GM23338 (cell line): ENCODE data around the gene ZBTB45. TPM values are rescaled to one million over a fixed set of nuclear protein-coding genes. Genes with fewer than 3 reads are reported as not detected.
A peak's percentile ranks its signal among the peaks of the same experiment; 100 is the strongest.

Source experiments
- ATAC-seq: fragments of 200-7000 bp; cut with Tn5 transposase; 3 replicates; pipeline ENCODE4 v1.9.1; 2020
- DNase-seq: peaks from one replicate; pipeline ENCODE4 v3.0.0-alpha.2; 2015; ENCODE audit warnings: low spot score
- H2AFZ ChIP-seq: fragments of 200-600 bp; sonication (generic); 2 replicates; pipeline ENCODE4 v1.8.0; 2016; ENCODE audit warnings: antibody characterized with exemption, mild to moderate bottlenecking, moderate library complexity
- H3F3A ChIP-seq: fragments of 200-600 bp; sonication (generic); replicated peaks from 2 replicates; pipeline ENCODE4 v1.8.0; 2017; ENCODE audit warnings: antibody characterized with exemption, mixed run types, low read depth
- H3K27ac ChIP-seq: fragments of 200-600 bp; sonication (generic); 2 replicates; pipeline ENCODE4 v1.6.1; 2016; ENCODE audit warnings: low read depth
- H3K27me3 ChIP-seq: fragments of 200-600 bp; sonication (generic); 2 replicates; pipeline ENCODE4 v1.8.0; 2016; ENCODE audit warnings: mild to moderate bottlenecking, mixed run types, moderate library complexity; ENCODE audit not compliant: insufficient read depth
- H3K36me3 ChIP-seq: fragments of 200-600 bp; sonication (generic); 2 replicates; pipeline ENCODE4 v1.8.0; 2016; ENCODE audit warnings: mild to moderate bottlenecking; ENCODE audit not compliant: insufficient read depth
- H3K4me1 ChIP-seq: fragments of 200-600 bp; sonication (generic); 2 replicates; pipeline ENCODE4 v1.8.0; 2016; ENCODE audit warnings: mild to moderate bottlenecking, moderate library complexity; ENCODE audit not compliant: insufficient read depth
- H3K4me2 ChIP-seq: fragments of 200-600 bp; sonication (generic); 2 replicates; pipeline ENCODE4 v1.7.1; 2017; ENCODE audit warnings: mixed run types
- H3K4me3 ChIP-seq: fragments of 200-600 bp; sonication (generic); 2 replicates; pipeline ENCODE4 v1.6.1; 2016; ENCODE audit warnings: mixed run types
- H3K79me2 ChIP-seq: fragments of 200-600 bp; sonication (generic); replicated peaks from 2 replicates; pipeline ENCODE4 v1.8.0; 2017; ENCODE audit warnings: mild to moderate bottlenecking; ENCODE audit not compliant: insufficient read depth
- H3K9me2 ChIP-seq: fragments of 200-600 bp; sonication (generic); 2 replicates; pipeline ENCODE4 v1.8.0; 2017; ENCODE audit not compliant: insufficient read depth
- H4K20me1 ChIP-seq: fragments of 200-600 bp; sonication (generic); replicated peaks from 2 replicates; pipeline ENCODE4 v1.8.0; 2017; ENCODE audit warnings: mild to moderate bottlenecking; ENCODE audit not compliant: insufficient read depth
- H3K27ac Mint-ChIP-seq: 2 replicates; pipeline ENCODE4 v1.8.0; 2020; ENCODE audit warnings: inconsistent platforms, mild to moderate bottlenecking, moderate library complexity, mixed read lengths
- H3K27me3 Mint-ChIP-seq: 3 replicates; pipeline ENCODE4 v1.8.0; 2022; ENCODE audit warnings: low read depth, mild to moderate bottlenecking, moderate library complexity, mixed read lengths, inconsistent platforms; ENCODE audit not compliant: insufficient read depth, poor library complexity
- H3K36me3 Mint-ChIP-seq: 3 replicates; pipeline ENCODE4 v1.8.0; 2021; ENCODE audit warnings: low read depth, mild to moderate bottlenecking, inconsistent platforms, moderate library complexity, mixed read lengths
- H3K4me1 Mint-ChIP-seq: 3 replicates; pipeline ENCODE4 v1.8.0; 2020; ENCODE audit warnings: mild to moderate bottlenecking, inconsistent platforms, mixed read lengths
- H3K4me3 Mint-ChIP-seq: 3 replicates; pipeline ENCODE4 v1.8.0; 2021; ENCODE audit warnings: moderate library complexity, mild to moderate bottlenecking, inconsistent platforms, mixed read lengths
- H3K9me3 Mint-ChIP-seq: 3 replicates; pipeline ENCODE4 v1.8.0; 2020; ENCODE audit warnings: moderate library complexity, mild to moderate bottlenecking, inconsistent platforms, mixed read lengths
- CREB1 ChIP-seq: fragments of 250-450 bp; sonication (Bioruptor Pico); IDR thresholded peaks from 2 replicates; pipeline ENCODE4 v1.5.0; 2020; ENCODE audit warnings: low read depth, mild to moderate bottlenecking, moderate library complexity
- EZH2 ChIP-seq: fragments of 200-600 bp; sonication (generic); IDR thresholded peaks from one replicate; pipeline ENCODE4 v1.8.0; 2017; ENCODE audit warnings: antibody characterized with exemption, mild to moderate bottlenecking, low read depth; ENCODE audit not compliant: unreplicated experiment
- EZH2phosphoT487 ChIP-seq: fragments of 200-600 bp; sonication (generic); IDR thresholded peaks from one replicate; pipeline ENCODE4 v1.8.1; 2018; ENCODE audit warnings: antibody characterized with exemption; ENCODE audit not compliant: unreplicated experiment
- JUNB ChIP-seq: IDR thresholded peaks from one replicate; pipeline ENCODE4 v1.6.1; 2016; ENCODE audit warnings: antibody characterized with exemption; ENCODE audit not compliant: unreplicated experiment
- NANOG ChIP-seq: IDR thresholded peaks from 2 replicates; pipeline ENCODE4 v1.6.1; 2016; ENCODE audit warnings: antibody characterized with exemption, borderline replicate concordance
- POLR2AphosphoS5 ChIP-seq: IDR thresholded peaks from 2 replicates; pipeline ENCODE4 v1.6.1; 2016; ENCODE audit warnings: antibody characterized with exemption, low read depth
- STAT1 ChIP-seq: IDR thresholded peaks from one replicate; pipeline ENCODE4 v1.6.1; 2016; ENCODE audit warnings: antibody characterized with exemption; ENCODE audit not compliant: unreplicated experiment
- ZNF114 ChIP-seq: fragments of 250-450 bp; sonication (Bioruptor Pico); IDR thresholded peaks from 2 replicates; pipeline ENCODE4 v1.5.0; 2020; ENCODE audit warnings: mild to moderate bottlenecking, moderate library complexity
- ZNF331 ChIP-seq: fragments of 250-450 bp; sonication (Bioruptor Pico); IDR thresholded peaks from 2 replicates; pipeline ENCODE4 v1.5.0; 2020; ENCODE audit warnings: low read depth, mild to moderate bottlenecking, moderate library complexity
- polyA plus RNA-seq: library from polyadenylated mRNA; unstranded; fragments of >200 nt; fragmentation: Nextera tagmentation; extraction: Ambion mirVana; gene quantifications from 2 replicates; pipeline ENCODE4 v1.2.1, GENCODE V29; 2016
- total RNA-seq: library from RNA; depleted of rRNA; stranded (reverse); fragments of >200 nt; shearing (Covaris generic); gene quantifications from 2 replicates; pipeline ENCODE4 v1.2.3, GENCODE V29; 2014
- TF ChIP-seq, protein P1 (sequence below), 2 experiments: fragments of 200-600 bp in 1 of 2; sonication (generic) in 1 of 2; conservative IDR thresholded peaks; 2 replicates each; pipeline versions ENCODE4 v1.5.1 to v1.6.1; 2016 to 2017; ENCODE audit warnings: antibody characterized with exemption in 2 of 2, low read depth in 2 of 2, mild to moderate bottlenecking in 2 of 2, moderate library complexity in 1 of 2
- TF ChIP-seq, protein P2 (sequence below): IDR thresholded peaks from one replicate; pipeline ENCODE4 v1.6.1; 2018; ENCODE audit warnings: antibody characterized with exemption; ENCODE audit not compliant: unreplicated experiment
- TF ChIP-seq, protein P3 (sequence below): fragments of 250-450 bp; sonication (Bioruptor Pico); IDR thresholded peaks from 2 replicates; pipeline ENCODE4 v1.5.0; 2020; ENCODE audit warnings: mild to moderate bottlenecking, moderate library complexity
- TF ChIP-seq, protein P4 (sequence below): IDR thresholded peaks from 2 replicates; pipeline ENCODE4 v1.6.1; 2016; ENCODE audit warnings: antibody characterized with exemption

ZBTB45 gene
- total and polyA plus RNA-seq, 2 experiments from 2014 or later, result 9.5 to 10.4 TPM

DNA sequence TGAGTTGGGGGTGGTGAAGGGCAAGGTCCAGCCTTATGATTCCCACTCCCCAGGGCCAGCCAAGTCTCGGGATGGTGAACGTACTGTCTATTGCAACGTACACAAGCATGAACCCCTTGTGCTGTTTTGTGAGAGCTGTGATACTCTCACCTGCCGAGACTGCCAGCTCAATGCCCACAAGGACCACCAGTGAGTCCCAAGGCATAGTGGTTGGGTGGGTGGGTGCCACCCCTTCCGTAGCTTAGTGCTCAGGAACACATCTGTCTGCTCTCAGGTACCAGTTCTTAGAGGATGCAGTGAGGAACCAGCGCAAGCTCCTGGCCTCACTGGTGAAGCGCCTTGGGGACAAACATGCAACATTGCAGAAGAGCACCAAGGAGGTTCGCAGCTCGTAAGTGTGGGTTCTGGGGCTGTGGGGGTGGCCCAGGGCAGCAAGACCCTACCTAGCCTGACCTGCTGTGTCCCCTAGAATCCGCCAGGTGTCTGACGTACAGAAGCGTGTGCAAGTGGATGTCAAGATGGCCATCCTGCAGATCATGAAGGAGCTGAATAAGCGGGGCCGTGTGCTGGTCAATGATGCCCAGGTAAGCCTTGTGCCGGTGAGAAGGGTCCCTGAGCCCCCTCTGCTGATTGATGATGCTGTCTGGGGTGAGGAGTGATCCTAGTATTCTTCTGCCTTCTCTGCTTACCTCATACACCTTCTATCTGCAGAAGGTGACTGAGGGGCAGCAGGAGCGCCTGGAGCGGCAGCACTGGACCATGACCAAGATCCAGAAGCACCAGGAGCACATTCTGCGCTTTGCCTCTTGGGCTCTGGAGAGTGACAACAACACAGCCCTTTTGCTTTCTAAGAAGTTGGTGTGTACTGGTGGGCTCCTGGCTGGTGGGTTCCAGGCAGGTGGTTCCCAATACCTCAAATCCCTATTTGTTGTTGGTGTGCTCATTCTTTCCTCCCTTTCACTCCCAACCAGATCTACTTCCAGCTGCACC, 28.0 kb upstream of the ZBTB45 start:
- peaks cover 8% of the 10 kb centered on the region; the same call in 1 of the 2 replicates for H3K4me1 ChIP-seq
- TF ChIP-seq EZH2phosphoT487 (no peak), NANOG (no peak), POLR2AphosphoS5 (no peak), ZNF114 (no peak), STAT1 (no peak), ZNF331 (CRISPR knock-in tag) (no peak), EZH2 (no peak), CREB1 (CRISPR knock-in tag) (no peak), JUNB (no peak)
- TF ChIP-seq, protein P1, sequence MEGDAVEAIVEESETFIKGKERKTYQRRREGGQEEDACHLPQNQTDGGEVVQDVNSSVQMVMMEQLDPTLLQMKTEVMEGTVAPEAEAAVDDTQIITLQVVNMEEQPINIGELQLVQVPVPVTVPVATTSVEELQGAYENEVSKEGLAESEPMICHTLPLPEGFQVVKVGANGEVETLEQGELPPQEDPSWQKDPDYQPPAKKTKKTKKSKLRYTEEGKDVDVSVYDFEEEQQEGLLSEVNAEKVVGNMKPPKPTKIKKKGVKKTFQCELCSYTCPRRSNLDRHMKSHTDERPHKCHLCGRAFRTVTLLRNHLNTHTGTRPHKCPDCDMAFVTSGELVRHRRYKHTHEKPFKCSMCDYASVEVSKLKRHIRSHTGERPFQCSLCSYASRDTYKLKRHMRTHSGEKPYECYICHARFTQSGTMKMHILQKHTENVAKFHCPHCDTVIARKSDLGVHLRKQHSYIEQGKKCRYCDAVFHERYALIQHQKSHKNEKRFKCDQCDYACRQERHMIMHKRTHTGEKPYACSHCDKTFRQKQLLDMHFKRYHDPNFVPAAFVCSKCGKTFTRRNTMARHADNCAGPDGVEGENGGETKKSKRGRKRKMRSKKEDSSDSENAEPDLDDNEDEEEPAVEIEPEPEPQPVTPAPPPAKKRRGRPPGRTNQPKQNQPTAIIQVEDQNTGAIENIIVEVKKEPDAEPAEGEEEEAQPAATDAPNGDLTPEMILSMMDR (conservative IDR thresholded peaks at IDR 0.05; ENCODE audit: low read depth in 2 of 2), result no peak
- TF ChIP-seq, protein P2, sequence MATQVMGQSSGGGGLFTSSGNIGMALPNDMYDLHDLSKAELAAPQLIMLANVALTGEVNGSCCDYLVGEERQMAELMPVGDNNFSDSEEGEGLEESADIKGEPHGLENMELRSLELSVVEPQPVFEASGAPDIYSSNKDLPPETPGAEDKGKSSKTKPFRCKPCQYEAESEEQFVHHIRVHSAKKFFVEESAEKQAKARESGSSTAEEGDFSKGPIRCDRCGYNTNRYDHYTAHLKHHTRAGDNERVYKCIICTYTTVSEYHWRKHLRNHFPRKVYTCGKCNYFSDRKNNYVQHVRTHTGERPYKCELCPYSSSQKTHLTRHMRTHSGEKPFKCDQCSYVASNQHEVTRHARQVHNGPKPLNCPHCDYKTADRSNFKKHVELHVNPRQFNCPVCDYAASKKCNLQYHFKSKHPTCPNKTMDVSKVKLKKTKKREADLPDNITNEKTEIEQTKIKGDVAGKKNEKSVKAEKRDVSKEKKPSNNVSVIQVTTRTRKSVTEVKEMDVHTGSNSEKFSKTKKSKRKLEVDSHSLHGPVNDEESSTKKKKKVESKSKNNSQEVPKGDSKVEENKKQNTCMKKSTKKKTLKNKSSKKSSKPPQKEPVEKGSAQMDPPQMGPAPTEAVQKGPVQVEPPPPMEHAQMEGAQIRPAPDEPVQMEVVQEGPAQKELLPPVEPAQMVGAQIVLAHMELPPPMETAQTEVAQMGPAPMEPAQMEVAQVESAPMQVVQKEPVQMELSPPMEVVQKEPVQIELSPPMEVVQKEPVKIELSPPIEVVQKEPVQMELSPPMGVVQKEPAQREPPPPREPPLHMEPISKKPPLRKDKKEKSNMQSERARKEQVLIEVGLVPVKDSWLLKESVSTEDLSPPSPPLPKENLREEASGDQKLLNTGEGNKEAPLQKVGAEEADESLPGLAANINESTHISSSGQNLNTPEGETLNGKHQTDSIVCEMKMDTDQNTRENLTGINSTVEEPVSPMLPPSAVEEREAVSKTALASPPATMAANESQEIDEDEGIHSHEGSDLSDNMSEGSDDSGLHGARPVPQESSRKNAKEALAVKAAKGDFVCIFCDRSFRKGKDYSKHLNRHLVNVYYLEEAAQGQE, result no peak
- TF ChIP-seq, protein P3, sequence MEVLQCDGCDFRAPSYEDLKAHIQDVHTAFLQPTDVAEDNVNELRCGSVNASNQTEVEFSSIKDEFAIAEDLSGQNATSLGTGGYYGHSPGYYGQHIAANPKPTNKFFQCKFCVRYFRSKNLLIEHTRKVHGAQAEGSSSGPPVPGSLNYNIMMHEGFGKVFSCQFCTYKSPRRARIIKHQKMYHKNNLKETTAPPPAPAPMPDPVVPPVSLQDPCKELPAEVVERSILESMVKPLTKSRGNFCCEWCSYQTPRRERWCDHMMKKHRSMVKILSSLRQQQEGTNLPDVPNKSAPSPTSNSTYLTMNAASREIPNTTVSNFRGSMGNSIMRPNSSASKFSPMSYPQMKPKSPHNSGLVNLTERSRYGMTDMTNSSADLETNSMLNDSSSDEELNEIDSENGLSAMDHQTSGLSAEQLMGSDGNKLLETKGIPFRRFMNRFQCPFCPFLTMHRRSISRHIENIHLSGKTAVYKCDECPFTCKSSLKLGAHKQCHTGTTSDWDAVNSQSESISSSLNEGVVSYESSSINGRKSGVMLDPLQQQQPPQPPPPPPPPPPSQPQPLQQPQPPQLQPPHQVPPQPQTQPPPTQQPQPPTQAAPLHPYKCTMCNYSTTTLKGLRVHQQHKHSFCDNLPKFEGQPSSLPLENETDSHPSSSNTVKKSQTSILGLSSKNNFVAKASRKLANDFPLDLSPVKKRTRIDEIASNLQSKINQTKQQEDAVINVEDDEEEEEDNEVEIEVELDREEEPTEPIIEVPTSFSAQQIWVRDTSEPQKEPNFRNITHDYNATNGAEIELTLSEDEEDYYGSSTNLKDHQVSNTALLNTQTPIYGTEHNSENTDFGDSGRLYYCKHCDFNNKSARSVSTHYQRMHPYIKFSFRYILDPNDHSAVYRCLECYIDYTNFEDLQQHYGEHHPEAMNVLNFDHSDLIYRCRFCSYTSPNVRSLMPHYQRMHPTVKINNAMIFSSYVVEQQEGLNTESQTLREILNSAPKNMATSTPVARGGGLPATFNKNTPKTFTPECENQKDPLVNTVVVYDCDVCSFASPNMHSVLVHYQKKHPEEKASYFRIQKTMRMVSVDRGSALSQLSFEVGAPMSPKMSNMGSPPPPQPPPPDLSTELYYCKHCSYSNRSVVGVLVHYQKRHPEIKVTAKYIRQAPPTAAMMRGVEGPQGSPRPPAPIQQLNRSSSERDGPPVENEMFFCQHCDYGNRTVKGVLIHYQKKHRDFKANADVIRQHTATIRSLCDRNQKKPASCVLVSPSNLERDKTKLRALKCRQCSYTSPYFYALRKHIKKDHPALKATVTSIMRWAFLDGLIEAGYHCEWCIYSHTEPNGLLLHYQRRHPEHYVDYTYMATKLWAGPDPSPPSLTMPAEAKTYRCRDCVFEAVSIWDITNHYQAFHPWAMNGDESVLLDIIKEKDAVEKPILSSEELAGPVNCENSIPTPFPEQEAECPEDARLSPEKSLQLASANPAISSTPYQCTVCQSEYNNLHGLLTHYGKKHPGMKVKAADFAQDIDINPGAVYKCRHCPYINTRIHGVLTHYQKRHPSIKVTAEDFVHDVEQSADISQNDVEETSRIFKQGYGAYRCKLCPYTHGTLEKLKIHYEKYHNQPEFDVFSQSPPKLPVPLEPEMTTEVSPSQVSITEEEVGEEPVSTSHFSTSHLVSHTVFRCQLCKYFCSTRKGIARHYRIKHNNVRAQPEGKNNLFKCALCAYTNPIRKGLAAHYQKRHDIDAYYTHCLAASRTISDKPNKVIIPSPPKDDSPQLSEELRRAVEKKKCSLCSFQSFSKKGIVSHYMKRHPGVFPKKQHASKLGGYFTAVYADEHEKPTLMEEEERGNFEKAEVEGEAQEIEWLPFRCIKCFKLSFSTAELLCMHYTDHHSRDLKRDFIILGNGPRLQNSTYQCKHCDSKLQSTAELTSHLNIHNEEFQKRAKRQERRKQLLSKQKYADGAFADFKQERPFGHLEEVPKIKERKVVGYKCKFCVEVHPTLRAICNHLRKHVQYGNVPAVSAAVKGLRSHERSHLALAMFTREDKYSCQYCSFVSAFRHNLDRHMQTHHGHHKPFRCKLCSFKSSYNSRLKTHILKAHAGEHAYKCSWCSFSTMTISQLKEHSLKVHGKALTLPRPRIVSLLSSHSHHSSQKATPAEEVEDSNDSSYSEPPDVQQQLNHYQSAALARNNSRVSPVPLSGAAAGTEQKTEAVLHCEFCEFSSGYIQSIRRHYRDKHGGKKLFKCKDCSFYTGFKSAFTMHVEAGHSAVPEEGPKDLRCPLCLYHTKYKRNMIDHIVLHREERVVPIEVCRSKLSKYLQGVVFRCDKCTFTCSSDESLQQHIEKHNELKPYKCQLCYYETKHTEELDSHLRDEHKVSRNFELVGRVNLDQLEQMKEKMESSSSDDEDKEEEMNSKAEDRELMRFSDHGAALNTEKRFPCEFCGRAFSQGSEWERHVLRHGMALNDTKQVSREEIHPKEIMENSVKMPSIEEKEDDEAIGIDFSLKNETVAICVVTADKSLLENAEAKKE (CRISPR knock-in tag), result no peak
- TF ChIP-seq, protein P4, sequence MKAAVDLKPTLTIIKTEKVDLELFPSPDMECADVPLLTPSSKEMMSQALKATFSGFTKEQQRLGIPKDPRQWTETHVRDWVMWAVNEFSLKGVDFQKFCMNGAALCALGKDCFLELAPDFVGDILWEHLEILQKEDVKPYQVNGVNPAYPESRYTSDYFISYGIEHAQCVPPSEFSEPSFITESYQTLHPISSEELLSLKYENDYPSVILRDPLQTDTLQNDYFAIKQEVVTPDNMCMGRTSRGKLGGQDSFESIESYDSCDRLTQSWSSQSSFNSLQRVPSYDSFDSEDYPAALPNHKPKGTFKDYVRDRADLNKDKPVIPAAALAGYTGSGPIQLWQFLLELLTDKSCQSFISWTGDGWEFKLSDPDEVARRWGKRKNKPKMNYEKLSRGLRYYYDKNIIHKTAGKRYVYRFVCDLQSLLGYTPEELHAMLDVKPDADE, result no peak
- H3F3A ChIP-seq, result peaks cover 79% of the 10 kb centered on the region
- H3K27me3 ChIP-seq, result peaks cover 4% of the 10 kb centered on the region; the same call in 1 of the 2 replicates
- peaks cover 51% of the 10 kb centered on the region for H3K36me3 ChIP-seq
- peak overlapping the region; percentile 99; the same call in 2 of the 3 replicates for H3K4me3 Mint-ChIP-seq
- H3K9me3 Mint-ChIP-seq, result peaks cover 5% of the 10 kb centered on the region; the same call in 2 of the 3 replicates
- H4K20me1 ChIP-seq, result peaks cover 45% of the 10 kb centered on the region
- H3K4me1 Mint-ChIP-seq, result peaks cover 24% of the 10 kb centered on the region
- no peaks in the 10 kb centered on the region for H3K9me2 ChIP-seq
- H3K27ac Mint-ChIP-seq, result no peak overlapping the region
- no peak overlapping the region for H3K4me2 ChIP-seq
- no peak for DNase-seq
- peaks cover 32% of the 10 kb centered on the region for H3K27me3 Mint-ChIP-seq
- H3K79me2 ChIP-seq, result peaks cover 37% of the 10 kb centered on the region
- ATAC-seq, result no peak
- H2AFZ ChIP-seq, result no peak overlapping the region
- H3K4me3 ChIP-seq, result 0 out of 2 replicates have a peak overlapping the region, but pooled peaks have one; percentile 99
- 0 out of 2 replicates have a peak overlapping the region, but pooled peaks have one; percentile 69 for H3K27ac ChIP-seq
- peaks cover 80% of the 10 kb centered on the region for H3K36me3 Mint-ChIP-seq
